GM18517 (cell line): ENCODE results near the gene IFI44.
A peak's percentile ranks its signal among the peaks of the same experiment; 100 is the strongest.

Experiments
- ATAC-seq: cut with Tn5 transposase; IDR thresholded peaks from one replicate; pipeline ENCODE4 v1.9.1; 2021; ENCODE audit warnings: mild to moderate bottlenecking, moderate library complexity; ENCODE audit not compliant: unreplicated experiment

Gene IFI44, protein sequence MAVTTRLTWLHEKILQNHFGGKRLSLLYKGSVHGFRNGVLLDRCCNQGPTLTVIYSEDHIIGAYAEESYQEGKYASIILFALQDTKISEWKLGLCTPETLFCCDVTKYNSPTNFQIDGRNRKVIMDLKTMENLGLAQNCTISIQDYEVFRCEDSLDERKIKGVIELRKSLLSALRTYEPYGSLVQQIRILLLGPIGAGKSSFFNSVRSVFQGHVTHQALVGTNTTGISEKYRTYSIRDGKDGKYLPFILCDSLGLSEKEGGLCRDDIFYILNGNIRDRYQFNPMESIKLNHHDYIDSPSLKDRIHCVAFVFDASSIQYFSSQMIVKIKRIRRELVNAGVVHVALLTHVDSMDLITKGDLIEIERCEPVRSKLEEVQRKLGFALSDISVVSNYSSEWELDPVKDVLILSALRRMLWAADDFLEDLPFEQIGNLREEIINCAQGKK

DNA sequence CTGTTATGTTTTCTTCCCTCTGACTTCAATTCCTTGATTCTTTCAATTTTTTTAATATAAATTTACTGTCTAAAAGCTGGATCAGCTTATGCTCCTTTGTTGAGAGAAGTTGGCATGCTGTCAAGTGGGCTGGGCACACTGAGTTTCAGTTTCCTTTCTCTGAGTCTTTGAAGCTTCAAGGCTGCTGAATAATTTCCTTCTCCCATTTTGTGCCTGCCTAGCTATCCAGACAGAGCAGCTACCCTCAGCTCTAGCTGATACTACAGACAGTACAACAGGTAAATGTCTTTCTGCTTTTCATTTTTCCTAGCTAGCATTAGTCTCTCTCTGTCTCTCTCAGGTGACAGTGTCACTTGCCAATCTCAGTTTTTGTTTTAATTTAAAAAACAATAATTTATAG is at the start of gene IFI44:
TSS of gene IFI44 (plus strand) at position 204 of the 400 bp plus-strand sequence. CDS start 365 bp downstream, outside the sequence.
- peak; percentile 94 for ATAC-seq

DNA sequence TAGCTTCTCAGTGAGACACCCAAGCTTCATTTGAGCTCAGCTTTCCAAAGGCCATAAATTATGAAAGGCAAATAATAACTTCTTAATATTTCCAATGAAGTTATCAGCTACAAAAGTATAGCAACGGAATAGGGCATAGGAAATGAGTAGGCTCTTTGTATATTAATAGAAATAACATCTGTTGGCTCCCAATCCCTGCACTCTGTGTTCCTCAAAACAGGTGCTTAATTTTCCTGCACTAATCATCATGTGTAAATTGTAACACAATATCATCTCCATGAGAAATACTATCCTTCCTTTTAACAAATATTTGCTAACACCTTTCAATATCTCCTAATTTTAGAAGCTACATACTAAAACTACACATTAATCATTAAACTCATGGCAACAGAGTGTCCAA is 48.6 kb upstream of the IFI44 start:
- no peak for ATAC-seq

DNA sequence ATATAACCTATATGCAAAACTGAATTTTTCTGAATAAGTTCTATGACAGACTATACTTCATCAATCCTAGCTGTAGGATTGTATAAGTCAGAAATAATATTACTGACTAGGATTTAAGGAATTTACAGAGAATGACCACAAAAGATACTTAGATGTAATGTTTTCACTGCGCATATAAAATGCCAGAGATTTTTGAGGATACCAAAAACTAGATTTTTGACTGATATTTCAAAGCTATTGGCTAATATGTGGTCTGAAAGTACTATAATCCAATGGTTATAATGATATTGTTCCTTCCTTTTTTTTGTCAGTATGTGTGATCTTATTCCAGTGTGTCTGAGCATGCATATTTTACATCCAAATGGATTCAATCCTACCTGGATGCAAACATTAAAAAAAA is 46.4 kb upstream of the IFI44 start:
- no peak for ATAC-seq

DNA sequence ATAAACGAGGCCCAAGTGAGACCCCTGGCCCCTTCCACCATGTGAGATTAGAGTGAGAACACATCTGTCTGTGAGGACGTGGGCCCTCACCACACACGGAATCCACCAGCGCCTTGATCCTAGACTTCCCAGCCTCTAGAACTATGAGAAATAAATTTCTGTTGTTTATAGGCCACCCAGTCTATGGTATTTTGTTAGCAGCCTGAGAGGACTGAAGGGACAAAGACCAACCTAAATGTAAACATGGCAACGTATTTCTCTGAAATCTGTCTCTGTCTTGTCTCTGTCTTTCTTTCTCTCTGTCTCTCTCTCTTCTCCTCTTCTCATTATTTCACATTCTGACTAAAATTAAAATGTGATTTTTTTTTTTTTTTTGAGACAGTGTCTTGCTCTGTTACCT is 45.0 kb upstream of the IFI44 start:
- ATAC-seq, result no peak

DNA sequence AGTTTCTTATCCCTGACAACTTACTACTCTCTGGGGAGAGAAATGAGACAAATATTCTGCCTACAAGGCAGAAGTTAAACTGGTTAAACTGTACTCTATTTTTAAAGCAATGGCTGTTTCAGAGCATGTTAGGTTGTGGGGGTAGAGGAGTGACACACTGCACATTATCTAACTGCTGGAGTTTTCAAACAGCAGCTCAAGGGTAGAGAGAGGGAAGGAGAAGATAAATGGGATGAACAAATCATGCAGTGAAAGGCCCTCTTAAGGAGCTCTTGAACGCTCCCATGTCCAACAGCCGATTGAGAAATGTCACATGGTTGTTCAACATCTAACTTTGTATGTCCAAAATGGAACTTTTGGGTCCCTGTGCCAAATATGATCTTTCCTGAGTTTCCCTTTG is 43.4 kb upstream of the IFI44 start:
- ATAC-seq, result no peak

DNA sequence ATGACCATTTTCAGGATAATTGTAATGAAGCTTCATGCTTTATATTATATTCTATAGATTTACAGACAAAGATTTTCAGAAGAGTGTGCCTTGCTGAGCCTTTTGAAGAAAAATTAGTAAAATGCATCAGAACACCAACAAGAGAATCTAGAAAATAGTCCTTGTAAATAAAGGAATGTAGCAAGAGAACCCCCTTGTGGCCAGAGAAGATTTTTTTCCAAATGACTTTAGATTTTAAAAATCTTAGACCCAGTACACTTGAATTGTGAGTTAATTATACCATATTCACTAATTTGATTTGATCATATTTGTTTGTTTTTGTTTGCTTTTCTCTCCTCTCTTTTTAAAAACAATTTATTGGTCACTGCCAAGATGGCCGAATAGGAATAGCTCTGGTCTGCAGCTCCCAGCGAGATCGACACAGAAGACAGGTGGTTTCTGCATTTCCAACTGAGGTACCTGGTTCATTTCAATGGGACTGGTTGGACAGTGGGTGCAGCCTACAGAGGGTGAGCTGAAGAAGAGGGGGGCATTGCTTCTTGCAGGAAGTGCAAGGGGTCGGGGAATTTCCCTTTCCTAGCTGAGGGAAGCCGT is 42.2 kb upstream of the IFI44 start:
- no peak for ATAC-seq

DNA sequence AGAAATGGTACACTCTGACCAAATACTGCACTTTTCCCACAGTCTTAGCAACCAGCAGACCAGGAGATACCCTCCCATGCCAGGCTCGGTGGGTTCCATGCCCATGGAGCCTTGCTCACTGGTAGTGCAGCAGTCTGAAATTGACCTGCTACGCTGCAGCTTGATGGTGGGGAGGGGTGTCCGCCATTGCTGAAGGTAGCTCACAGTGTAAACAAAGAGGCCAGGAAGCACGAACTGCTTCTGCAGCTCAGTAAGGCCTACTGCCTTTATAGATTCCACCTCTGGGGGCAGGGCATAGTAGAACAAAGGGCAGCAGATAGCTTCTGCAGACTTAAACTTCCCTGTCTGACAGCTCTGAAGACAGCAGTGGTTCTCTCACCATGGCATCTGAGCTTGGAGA is 41.7 kb upstream of the IFI44 start:
- no peak for ATAC-seq

DNA sequence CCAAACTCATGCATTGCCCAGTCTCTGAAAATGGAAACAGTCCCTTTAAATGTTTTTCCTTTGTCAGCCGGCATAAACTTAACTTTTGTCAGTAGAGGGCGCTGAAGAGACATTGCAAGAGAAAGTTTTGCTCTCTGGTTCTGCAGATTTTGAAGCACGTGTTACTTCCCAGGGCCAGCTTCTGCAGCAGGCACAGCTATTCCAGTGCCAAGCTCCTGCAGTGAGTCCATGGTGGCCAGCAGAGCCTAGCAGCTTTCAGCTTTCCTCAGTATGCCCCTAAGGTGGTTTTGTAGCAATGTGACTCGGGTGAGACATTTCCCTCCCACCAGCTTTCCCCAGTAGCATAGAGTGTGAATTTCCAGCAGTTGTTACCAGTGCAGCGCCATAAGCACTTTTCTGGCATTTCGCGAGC is 32.0 kb upstream of the IFI44 start:
- ATAC-seq, result peak; percentile 53

DNA sequence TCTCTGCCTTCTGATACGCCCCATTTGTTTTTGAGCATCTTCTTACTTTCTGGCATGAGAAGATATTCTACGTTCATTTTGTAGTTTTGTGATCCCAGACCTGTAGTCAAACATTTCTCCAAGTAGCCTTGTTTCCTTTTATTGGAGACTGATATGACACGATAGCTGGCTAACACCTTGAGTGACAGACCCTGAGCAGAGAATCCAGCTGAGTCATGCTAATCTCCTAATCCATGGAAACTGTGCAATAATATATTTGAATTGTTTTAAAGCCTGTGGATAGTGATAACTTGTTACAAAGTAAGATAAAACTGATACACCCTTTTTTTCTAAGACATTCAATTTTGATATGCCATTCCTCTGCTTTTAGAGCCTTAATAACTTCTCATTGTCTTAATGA is 30.6 kb upstream of the IFI44 start:
- no peak for ATAC-seq

DNA sequence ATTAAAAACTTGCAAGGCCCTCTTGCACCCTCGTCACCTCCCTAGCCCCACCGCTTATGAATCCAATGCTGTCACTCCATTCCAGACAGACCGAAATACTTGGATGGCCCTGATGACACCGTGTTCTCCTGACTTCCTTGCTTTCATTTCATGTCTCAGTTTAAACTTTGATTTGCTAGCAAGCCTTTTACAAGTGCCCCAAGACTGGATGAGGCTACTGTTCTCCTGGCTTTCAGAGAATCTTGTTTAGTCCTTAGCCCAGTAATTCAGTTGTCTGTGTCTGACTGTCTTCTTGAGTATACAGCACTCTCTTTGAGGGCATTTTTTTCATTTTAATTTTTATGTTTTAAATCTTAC is 30.2 kb upstream of the IFI44 start:
- ATAC-seq, result no peak

DNA sequence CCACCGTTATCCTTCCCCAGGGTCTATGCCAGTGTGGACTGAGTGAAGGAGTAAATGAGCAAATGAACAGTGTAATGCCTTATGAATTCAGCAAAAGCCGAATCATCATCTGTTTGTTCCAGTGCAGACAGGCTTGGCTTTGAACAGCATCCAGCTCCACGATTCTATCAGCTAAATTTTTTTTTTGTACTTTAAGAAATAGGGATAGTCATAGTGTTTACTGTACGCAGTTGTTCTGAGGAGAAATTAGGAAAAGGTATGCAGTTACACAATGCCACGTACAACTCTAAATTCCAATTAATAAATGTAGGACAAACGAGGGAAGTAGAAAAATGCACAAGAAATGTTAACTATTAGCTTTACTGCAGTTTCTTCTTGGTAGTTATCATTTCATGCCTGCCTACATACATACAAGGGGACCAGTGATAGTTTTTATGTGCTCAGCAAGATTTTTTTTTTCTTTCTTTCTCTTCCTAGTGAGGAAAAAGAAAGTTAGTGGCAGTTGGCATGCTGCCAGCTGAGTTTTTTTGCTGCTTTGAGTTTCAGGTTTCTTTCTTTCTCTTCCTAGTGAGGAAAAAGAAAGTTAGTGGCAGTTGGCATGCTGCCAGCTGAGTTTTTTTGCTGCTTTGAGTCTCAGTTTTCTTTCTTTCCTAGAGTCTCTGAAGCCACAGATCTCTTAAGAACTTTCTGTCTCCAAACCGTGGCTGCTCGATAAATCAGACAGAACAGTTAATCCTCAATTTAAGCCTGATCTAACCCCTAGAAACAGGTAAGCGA is 29.6 kb upstream of the IFI44 start, which contains the start of gene IFI44L:
TSS of gene IFI44L (plus strand) at position 646 of the 777 bp plus-strand sequence. CDS start 7,468 bp downstream, outside the sequence.
- ATAC-seq, result peak; percentile 46

DNA sequence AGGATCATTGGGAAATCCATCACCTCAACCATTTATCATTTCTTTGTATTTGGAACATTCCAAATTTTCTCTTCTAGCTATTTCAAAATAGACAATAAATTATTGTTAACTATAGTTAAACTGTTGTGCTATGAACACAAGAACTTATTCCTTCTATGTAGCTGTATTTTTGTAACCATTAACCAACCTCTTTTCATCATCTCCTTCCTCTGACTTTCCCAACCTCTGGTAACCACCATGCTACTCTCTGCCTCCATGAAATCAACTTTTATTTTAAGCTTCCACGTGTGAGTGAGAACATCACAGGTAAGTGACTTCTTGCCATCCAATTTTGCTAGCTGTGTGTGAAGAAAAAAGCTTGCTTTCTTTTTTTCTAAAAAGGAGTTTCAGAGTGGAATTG is 29.0 kb upstream of the IFI44 start:
- ATAC-seq, result no peak

DNA sequence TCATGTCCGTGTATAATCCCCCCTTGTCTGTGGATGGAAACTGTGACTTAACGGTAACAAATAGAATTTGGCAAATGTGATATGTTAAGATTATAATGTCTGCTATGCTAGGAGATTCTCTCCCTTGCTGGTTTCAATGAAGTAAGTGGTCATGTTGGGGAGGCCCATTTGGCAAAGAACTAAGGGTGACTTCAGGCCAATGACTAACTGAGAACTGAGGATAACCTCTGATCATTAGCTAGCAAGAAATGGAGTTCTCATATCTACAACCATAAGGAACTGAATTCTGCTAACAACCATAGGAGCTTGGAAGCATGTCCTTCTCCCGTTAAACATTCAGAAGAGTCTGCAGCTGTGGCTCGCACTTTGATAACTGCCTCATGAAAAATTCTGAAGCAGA is 27.1 kb upstream of the IFI44 start:
- no peak for ATAC-seq

DNA sequence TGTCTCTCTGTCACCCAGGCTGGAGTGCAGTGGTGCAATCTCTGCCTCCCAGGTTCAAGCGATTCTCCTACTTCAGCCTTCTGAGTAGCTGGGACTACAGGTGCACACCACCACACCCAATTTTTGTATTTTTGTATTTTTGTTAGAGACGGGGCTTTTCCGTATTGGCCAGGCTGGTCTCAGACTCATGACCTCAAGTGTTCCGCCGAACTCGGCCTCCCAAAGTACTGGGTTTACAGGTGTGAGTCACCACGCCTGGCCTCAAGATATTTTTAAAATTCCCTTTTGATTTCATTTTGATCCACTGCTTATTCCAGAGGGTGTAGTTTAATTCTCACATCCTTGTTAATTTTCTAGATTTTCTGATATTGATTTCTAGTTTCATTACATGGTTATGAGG is 25.6 kb upstream of the IFI44 start:
- no peak for ATAC-seq

DNA sequence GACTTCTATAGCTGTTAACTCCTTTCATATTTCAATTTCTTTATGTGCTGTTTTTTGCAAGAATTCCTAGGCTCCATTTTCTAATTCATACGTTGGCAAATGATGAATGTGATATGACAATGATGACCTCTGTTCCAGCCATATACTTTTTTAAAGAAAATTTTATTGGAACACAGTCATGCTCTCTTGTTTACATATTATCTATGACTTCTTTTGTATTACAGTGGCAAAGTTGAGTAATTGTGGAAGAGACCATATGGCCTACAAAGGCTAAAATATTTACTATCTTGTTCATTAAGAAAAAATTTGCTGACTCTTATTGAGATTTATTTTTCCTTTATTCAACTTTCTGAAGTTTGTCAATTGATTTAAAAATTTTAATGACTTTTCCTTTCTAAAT is 22.3 kb upstream of the IFI44 start:
- ATAC-seq, result no peak

DNA sequence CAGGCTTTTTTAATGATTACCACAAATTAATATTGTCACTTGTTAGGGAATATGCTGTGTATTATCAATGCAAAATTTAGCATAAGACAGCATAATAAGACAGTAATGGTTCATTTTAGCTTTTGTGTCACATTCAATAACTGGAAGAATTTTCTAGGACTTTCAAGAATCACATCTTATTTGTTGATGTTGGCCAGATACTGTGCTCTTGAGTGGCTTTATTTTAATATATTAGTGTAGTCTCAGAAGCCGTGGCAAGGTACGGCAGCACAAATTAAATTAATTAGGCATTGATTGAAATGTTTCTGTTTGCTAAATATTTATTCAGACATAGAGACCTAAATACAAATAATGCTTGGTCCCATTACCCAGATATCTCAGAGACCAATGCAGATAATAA is 19.0 kb upstream of the IFI44 start:
- ATAC-seq, result no peak

DNA sequence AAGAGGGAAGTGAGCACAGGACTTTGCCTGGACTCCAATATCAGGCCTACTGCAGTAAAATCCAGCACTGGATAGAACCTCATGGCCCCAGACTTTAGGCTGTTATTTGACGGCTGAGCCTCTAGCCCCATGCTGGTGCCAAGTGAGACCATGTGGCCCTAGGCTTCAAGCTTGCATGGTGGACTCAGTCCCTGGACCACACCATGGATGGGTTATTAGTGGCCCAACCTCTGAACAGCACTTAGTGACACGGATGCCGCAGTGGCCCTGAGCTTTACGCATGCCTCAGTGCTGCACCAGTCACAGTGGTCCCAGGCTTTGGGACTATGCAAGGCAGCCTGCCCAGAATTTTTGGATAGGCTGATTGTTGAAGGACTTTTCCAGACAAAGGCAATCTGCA is 16.4 kb upstream of the IFI44 start:
- no peak for ATAC-seq

DNA sequence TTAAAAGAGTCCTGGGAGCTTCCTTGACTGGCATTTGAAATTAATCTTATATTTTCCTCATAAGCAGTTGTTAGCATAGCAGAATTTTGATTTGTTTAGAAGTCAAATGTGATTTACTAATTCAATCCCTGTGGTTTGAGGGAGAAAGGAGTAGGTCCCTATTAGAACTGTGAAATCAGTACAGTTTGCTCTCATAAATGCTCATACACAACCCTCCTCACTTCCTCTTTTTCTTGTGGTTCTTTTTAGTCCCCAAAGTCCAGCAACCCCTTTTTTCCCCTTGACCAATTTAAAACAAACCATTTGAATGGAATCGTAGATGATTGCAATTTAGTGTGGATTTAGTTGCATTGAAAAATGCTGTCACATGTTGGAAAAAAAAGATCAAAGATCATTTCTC is 9.2 kb upstream of the IFI44 start:
- peak; percentile 75 for ATAC-seq

DNA sequence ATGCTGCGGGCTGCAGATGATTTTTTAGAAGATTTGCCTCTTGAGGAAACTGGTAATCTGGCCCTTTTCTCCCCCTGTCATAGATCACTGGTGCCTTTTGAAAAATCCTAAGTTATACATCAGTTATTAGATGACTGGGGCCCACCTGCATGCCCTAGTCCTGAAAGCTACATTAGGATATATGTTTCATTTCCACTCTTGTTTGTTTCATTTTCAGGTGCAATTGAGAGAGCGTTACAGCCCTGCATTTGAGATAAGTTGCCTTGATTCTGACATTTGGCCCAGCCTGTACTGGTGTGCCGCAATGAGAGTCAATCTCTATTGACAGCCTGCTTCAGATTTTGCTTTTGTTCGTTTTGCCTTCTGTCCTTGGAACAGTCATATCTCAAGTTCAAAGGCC is 8.1 kb upstream of the IFI44 start:
- ATAC-seq, result no peak

DNA sequence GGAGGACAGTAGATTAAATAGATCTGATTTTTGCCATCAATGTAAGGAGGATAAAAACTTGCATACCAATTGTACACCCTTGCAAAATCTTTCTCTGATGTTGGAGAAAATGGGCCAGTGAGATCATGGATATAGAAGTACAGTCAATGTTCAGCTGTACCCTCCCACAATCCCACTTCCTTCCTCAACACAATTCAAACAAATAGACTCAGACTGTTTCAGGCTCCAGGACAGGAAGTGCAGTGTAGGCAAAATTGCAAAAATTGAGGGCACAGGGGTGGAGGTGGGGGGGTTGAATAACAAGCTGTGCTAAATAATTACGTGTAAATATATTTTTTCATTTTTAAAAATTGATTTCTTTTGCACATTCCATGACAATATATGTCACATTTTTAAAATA is 3.9 kb upstream of the IFI44 start:
- no peak for ATAC-seq

DNA sequence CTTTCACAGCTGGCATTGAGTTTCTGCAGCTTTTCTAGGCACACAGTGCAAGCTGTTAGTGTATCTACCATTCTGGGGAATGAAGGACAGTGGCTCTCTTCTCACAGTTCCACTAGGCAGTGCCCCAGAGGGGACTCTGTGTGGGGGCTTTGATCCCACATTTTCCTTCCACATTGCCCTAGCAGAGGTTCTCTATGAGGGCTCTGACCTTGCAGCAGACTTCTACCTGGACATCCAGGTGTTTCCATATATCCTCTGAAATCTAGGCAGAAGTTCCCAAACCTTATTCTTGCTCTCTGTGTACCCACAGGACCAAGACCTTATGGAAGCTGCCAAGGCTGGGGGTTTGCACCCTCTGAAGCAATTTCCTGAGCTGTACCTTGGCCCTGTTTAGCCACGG is 2.4 kb upstream of the IFI44 start:
- no peak for ATAC-seq

DNA sequence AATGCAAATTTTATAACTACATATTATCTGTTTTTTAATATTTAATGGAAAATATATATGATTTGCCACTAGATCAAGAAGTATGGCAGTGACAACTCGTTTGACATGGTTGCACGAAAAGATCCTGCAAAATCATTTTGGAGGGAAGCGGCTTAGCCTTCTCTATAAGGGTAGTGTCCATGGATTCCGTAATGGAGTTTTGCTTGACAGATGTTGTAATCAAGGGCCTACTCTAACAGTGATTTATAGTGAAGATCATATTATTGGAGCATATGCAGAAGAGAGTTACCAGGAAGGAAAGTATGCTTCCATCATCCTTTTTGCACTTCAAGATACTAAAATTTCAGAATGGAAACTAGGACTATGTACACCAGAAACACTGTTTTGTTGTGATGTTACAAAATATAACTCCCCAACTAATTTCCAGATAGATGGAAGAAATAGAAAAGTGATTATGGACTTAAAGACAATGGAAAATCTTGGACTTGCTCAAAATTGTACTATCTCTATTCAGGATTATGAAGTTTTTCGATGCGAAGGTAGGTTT is 556 bp downstream of the IFI44 start:
- ATAC-seq, result no peak
